Measurements from ENCODE around the gene ARRDC5. TPM values are rescaled to one million over a fixed set of nuclear protein-coding genes. Genes with fewer than 3 reads are reported as not detected.
A peak's percentile ranks its signal among the peaks of the same experiment; 100 is the strongest.

Gene ARRDC5
- total and polyA plus RNA-seq, 2 of the 8 experiments (the other 6 are each of a cell fraction or from before 2014, with no cell fraction given): not detected

- H2BK120ac ChIP-seq (replicated peaks; ENCODE audit: low read depth, low read length): no peak overlapping the region
- H3K79me2 ChIP-seq (ENCODE audit: control insufficient read depth in 1 of 2, insufficient read depth in 2 of 2, low read length in 2 of 2): no peaks in the 10 kb centered on the region
- no peak overlapping the region for H3K18ac ChIP-seq (ENCODE audit: extremely low read depth, low read length)
- FAIRE-seq (no peak), DNase-seq (ENCODE audit: low read depth in 1 of 2, low spot score in 2 of 2) (no peak)
- no peaks in the 10 kb centered on the region for H3K4me1 ChIP-seq (replicated peaks in 1 of 4; ENCODE audit: control insufficient read depth in 3 of 4, insufficient read depth in 4 of 4, low read length in 3 of 4)
- H4K20me1 ChIP-seq (replicated peaks in 1 of 2; ENCODE audit: control insufficient read depth in 1 of 2, insufficient read depth in 2 of 2, low read length in 2 of 2): peaks cover 0 to 1% of the 10 kb centered on the region in 2 experiments
- H3K56ac ChIP-seq (replicated peaks; ENCODE audit: insufficient read length, low read depth, low read length): no peak overlapping the region
- no peak overlapping the region for H3K4ac ChIP-seq (replicated peaks; ENCODE audit: insufficient read length, low read depth, low read length)
- H4K8ac ChIP-seq (ENCODE audit: extremely low read depth, insufficient read depth, low read length): peak overlapping the region; percentile 51; the same call in 1 of the 2 replicates
- H3K27me3 ChIP-seq (replicated peaks in 1 of 4; ENCODE audit: control insufficient read depth in 3 of 4, extremely low read depth in 1 of 4, insufficient read depth in 3 of 4, low read length in 3 of 4): peaks cover 2 to 14% (median 10%) of the 10 kb centered on the region in 4 experiments; a peak in 6 of 7 replicates
- H4K91ac ChIP-seq (replicated peaks; ENCODE audit: insufficient read length, low read length): no peak overlapping the region
- no peak overlapping the region for H2AFZ ChIP-seq (ENCODE audit: low read length)
- H3K23ac ChIP-seq (ENCODE audit: insufficient read length): no peak overlapping the region
- no peak overlapping the region for H2BK20ac ChIP-seq (ENCODE audit: low read length)
- H3K4me2 ChIP-seq (ENCODE audit: insufficient read depth in 1 of 2, low read depth in 2 of 2, low read length in 2 of 2): no peak overlapping the region
- H3K9me3 ChIP-seq (ENCODE audit: insufficient read depth in 2 of 2, low read depth in 1 of 2, low read length in 1 of 2): no peaks in the 10 kb centered on the region
- H3K27ac ChIP-seq (ENCODE audit: low read depth, low read length): no peak overlapping the region
- no peak overlapping the region for H2BK15ac ChIP-seq (ENCODE audit: low read length)
- H3K23me2 ChIP-seq (ENCODE audit: low read depth, low read length): no peaks in the 10 kb centered on the region
- H2BK12ac ChIP-seq (ENCODE audit: low read depth, low read length): no peak overlapping the region
- H2BK5ac ChIP-seq (ENCODE audit: low read depth, low read length): no peak overlapping the region
- H3K4me3 ChIP-seq (ENCODE audit: extremely low read depth in 1 of 4, insufficient read depth in 2 of 4, low read depth in 3 of 4, low read length in 4 of 4): no peak overlapping the region
- TF ChIP-seq TAF7 (optimal IDR thresholded peaks at IDR 0.05; ENCODE audit: borderline replicate concordance, low read depth, low read length) (no peak), SP1 (IDR thresholded peaks at IDR 0.05; ENCODE audit: low read depth, low read length) (no peak), ATF2 (IDR thresholded peaks at IDR 0.05; ENCODE audit: low read length) (no peak), HDAC6 (IDR thresholded peaks at IDR 0.05; ENCODE audit: low read depth, low read length) (no peak), KDM4A (IDR thresholded peaks at IDR 0.05; ENCODE audit: low read depth, low read length, severe bottlenecking) (no peak), POLR2AphosphoS5 (IDR thresholded peaks at IDR 0.05; ENCODE audit: low read depth, low read length) (no peak), SP2 (IDR thresholded peaks at IDR 0.05; ENCODE audit: low read length) (no peak), RNF2 (IDR thresholded peaks at IDR 0.05; ENCODE audit: borderline replicate concordance, low read depth, low read length, missing control alignments, poor library complexity, severe bottlenecking) (no peak), E2F6 (IDR thresholded peaks at IDR 0.05) (no peak), NRF1 (IDR thresholded peaks at IDR 0.05; ENCODE audit: low read depth, low read length) (no peak), RXRA (IDR thresholded peaks at IDR 0.05; ENCODE audit: insufficient read depth, low read depth, low read length) (no peak), PHF8 (conservative IDR thresholded peaks at IDR 0.05; ENCODE audit: low read depth, low read length) (no peak)
- ChIA-PET POLR2A (ENCODE audit: partially characterized antibody) (no interaction called here), CTCF (ENCODE audit: partially characterized antibody) (interaction anchor here (1.1 to 1.2 kb wide), 2 partner anchors 21 to 73 kb away, joined by 3 to 5 read pairs; no protein-coding TSS in a partner anchor)
- H3K36me3 ChIP-seq (ENCODE audit: control insufficient read depth in 2 of 4, insufficient read depth in 4 of 4, low read length in 3 of 4): no peaks in the 10 kb centered on the region
- H3K79me1 ChIP-seq (ENCODE audit: low read depth, low read length): no peaks in the 10 kb centered on the region
- WGBS, 2 experiments (ENCODE audit: extremely low coverage in 1 of 2, insufficient coverage in 1 of 2, insufficient read length in 1 of 2, insufficient replicate concordance in 2 of 2, low coverage in 1 of 2, low lambda C conversion rate in 2 of 2, missing lambda C conversion rate in 1 of 2): 82% methylated on average over 21 of the region's 22 CpGs; no CpG with 5 or more reads in 1 of the 2 experiments
- no peak overlapping the region for H3K9ac ChIP-seq (replicated peaks in 1 of 4; ENCODE audit: extremely low read depth in 1 of 4, low read depth in 3 of 4, low read length in 3 of 4)
- H3K14ac ChIP-seq (ENCODE audit: insufficient read length): no peak overlapping the region
- H4K5ac ChIP-seq (ENCODE audit: insufficient read length, low read depth, low read length): no peak overlapping the region
- H2AK5ac ChIP-seq (ENCODE audit: low read depth, low read length): no peak overlapping the region
Observed at GRCh38 chr19:4891066-4891465, 11.6 kb downstream of the ARRDC5 start.

Measured in H1 (cell line).